ENCODE data around the gene LMO2. TPM values are rescaled to one million over a fixed set of nuclear protein-coding genes. Genes with fewer than 3 reads are reported as not detected.

LMO2 gene
- total and polyA plus RNA-seq, 2 donors (not counting 3 experiments of a cell fraction or from before 2014, with no cell fraction given) = 60.4 to 66.8 TPM

GRCh38 chr11:33900159-33900840, 8.4 kb upstream of the LMO2 start:
- intact Hi-C loops (cut with micrococcal nuclease) (no loop called here), dilution Hi-C loops (cut with MboI; ENCODE audit: extremely low pct_ligation_motif_present, low sequenced_read_pairs) (no loop called here)
- peaks cover 2 to 3% of the 10 kb centered on the region in 2 experiments for H3K27me3 ChIP-seq (ENCODE audit: control insufficient read depth in 2 of 2, insufficient read depth in 2 of 2, low read length in 2 of 2)
- ChIA-PET CTCF (interaction anchor here (1.0 to 2.4 kb wide), 7 partner anchors 10 to 71 kb away, joined by 3 to 17 read pairs (median 6); no protein-coding TSS in a partner anchor), POLR2A (interaction anchor here (1.1 kb wide), 2 partner anchors 30 to 37 kb away, joined by 3 to 5 read pairs; no protein-coding TSS in a partner anchor)
- no peak overlapping the region for H3K27ac ChIP-seq (ENCODE audit: insufficient read depth, low read depth, low read length)
- no peak for FAIRE-seq
- no peak overlapping the region for H2AFZ ChIP-seq (ENCODE audit: low read depth, low read length)
- BruUV-seq (replicated peaks) = no TSS peak
- H3K36me3 ChIP-seq (ENCODE audit: control insufficient read depth in 2 of 2, extremely low read depth in 1 of 2, insufficient read depth in 2 of 2, low read length in 2 of 2) = no peaks in the 10 kb centered on the region
- H3K9me1 ChIP-seq (replicated peaks; ENCODE audit: control insufficient read depth, extremely low read depth, insufficient read depth, low read length) = no peaks in the 10 kb centered on the region
- no peak for TF ChIP-seq POLR2AphosphoS5 (IDR thresholded peaks at IDR 0.05; ENCODE audit: insufficient read depth, low read depth, low read length)
- TF ChIP-seq EZH2 (IDR thresholded peaks at IDR 0.05; ENCODE audit: borderline replicate concordance, low read depth, low read length, severe bottlenecking) = no peak
- TF ChIP-seq FOS (IDR thresholded peaks at IDR 0.05; ENCODE audit: borderline replicate concordance, insufficient read depth, low read length) = no peak
- no peak for TF ChIP-seq POLR2A (IDR thresholded peaks at IDR 0.05; ENCODE audit: low read depth, low read length)
- no peak for TF ChIP-seq MYC (IDR thresholded peaks at IDR 0.05; ENCODE audit: low read depth, low read length)
- no peak overlapping the region for H3K9ac ChIP-seq (replicated peaks; ENCODE audit: extremely low read depth, insufficient read depth, low read length)
- peak; percentile 68 for DNase-seq (ENCODE audit: low read depth, low spot score)
- no peak overlapping the region for H3K4me3 ChIP-seq (replicated peaks in 1 of 3; ENCODE audit: insufficient read depth in 1 of 3, low read depth in 1 of 3, low read length in 3 of 3)
- H3K4me2 ChIP-seq (ENCODE audit: insufficient read depth, low read length) = no peak overlapping the region
- H3K79me2 ChIP-seq (ENCODE audit: control insufficient read depth, insufficient read depth, low read length) = no peaks in the 10 kb centered on the region
- no peaks in the 10 kb centered on the region for H4K20me1 ChIP-seq (replicated peaks; ENCODE audit: control insufficient read depth, extremely low read depth, insufficient read depth, low read length)
- no peaks in the 10 kb centered on the region for H3K9me3 ChIP-seq (replicated peaks; ENCODE audit: control insufficient read depth, insufficient read depth, low read length)
- H3K4me1 ChIP-seq (ENCODE audit: control insufficient read depth, extremely low read depth, insufficient read depth, low read length) = peaks cover 18% of the 10 kb centered on the region

- Histone ChIP-seq H3K27ac (ENCODE audit: insufficient read depth, low read depth, low read length) (peak overlapping the region; percentile 19), H4K20me1 (replicated peaks; ENCODE audit: control insufficient read depth, extremely low read depth, insufficient read depth, low read length) (no peaks in the 10 kb centered on the region), H3K36me3 (ENCODE audit: control insufficient read depth in 2 of 2, extremely low read depth in 1 of 2, insufficient read depth in 2 of 2, low read length in 2 of 2) (no peaks in the 10 kb centered on the region), H2AFZ (ENCODE audit: low read depth, low read length) (peak overlapping the region; percentile 15), H3K9me1 (replicated peaks; ENCODE audit: control insufficient read depth, extremely low read depth, insufficient read depth, low read length) (no peaks in the 10 kb centered on the region), H3K4me2 (ENCODE audit: insufficient read depth, low read length) (peak overlapping the region; percentile 62), H3K9me3 (replicated peaks; ENCODE audit: control insufficient read depth, insufficient read depth, low read length) (no peaks in the 10 kb centered on the region), H3K4me3 (replicated peaks in 1 of 3; ENCODE audit: insufficient read depth in 1 of 3, low read depth in 1 of 3, low read length in 3 of 3) (no peak overlapping the region), H3K27me3 (ENCODE audit: control insufficient read depth in 2 of 2, insufficient read depth in 2 of 2, low read length in 2 of 2) (peaks cover 2 to 3% of the 10 kb centered on the region in 2 experiments), H3K4me1 (ENCODE audit: control insufficient read depth, extremely low read depth, insufficient read depth, low read length) (peaks cover 18% of the 10 kb centered on the region), H3K9ac (replicated peaks; ENCODE audit: extremely low read depth, insufficient read depth, low read length) (no peak overlapping the region), H3K79me2 (ENCODE audit: control insufficient read depth, insufficient read depth, low read length) (no peaks in the 10 kb centered on the region)
- intact Hi-C loops (cut with micrococcal nuclease) = loop anchor here (1.0 to 2.0 kb wide), 3 partner anchors 29 to 42 kb away; no protein-coding TSS in a partner anchor
- CTCF ChIA-PET = interaction anchor here (1.0 to 2.4 kb wide), 10 partner anchors 11 to 89 kb away, joined by 3 to 17 read pairs (median 5); no protein-coding TSS in a partner anchor
- peak; percentile 100 for FAIRE-seq
- TF ChIP-seq POLR2AphosphoS5 (IDR thresholded peaks at IDR 0.05; ENCODE audit: insufficient read depth, low read depth, low read length) (peak; percentile 70), GATA2 (IDR thresholded peaks at IDR 0.05; ENCODE audit: insufficient read depth, insufficient read length, low read depth, low read length) (no peak), JUN (IDR thresholded peaks at IDR 0.05; ENCODE audit: borderline replicate concordance, insufficient read depth, insufficient read length, low read depth) (peak; percentile 91), FOS (IDR thresholded peaks at IDR 0.05; ENCODE audit: borderline replicate concordance, insufficient read depth, low read length) (peak; percentile 93)
- DNase-seq (ENCODE audit: low read depth, low spot score) = peak; percentile 98
- dilution Hi-C loops (cut with MboI; ENCODE audit: extremely low pct_ligation_motif_present, low sequenced_read_pairs) = no loop called here
- BruUV-seq (replicated peaks) = no TSS peak
- POLR2A ChIA-PET = interaction anchor here (0.7 to 1.1 kb wide), 3 partner anchors 31 to 163 kb away, joined by 3 to 5 read pairs (median 4); partner anchors contain the start of gene CD59
These were observed 7.6 kb upstream of the LMO2 start for GRCh38 chr11:33899400-33900037.

All from endothelial cell of umbilical vein (primary cell).